Activated T-helper 1 cell treated with Interleukin-2 at 50 U/mL for 16 hours (primary cell): ENCODE results near the gene XK.
"Not testable (repeated sequence)": the region's sequence is repeated elsewhere in the genome, so short reads cannot be mapped to it uniquely, and the experiment has no call there.

ENCODE experiments used
- DNase-seq: peaks from one replicate; pipeline ENCODE4 v3.0.0-alpha.2; 2020; ENCODE audit warnings: low read depth

XK gene

GRCh38 chrX:37755025-37755424 is 69.4 kb downstream of the XK start:
- DNase-seq = no peak

- DNase-seq = no peak
Observed at GRCh38 chrX:37757082-37757481, 71.5 kb downstream of the XK start.

- DNase-seq = no peak
Observed at GRCh38 chrX:37759351-37759750, 73.8 kb downstream of the XK start.

DNA sequence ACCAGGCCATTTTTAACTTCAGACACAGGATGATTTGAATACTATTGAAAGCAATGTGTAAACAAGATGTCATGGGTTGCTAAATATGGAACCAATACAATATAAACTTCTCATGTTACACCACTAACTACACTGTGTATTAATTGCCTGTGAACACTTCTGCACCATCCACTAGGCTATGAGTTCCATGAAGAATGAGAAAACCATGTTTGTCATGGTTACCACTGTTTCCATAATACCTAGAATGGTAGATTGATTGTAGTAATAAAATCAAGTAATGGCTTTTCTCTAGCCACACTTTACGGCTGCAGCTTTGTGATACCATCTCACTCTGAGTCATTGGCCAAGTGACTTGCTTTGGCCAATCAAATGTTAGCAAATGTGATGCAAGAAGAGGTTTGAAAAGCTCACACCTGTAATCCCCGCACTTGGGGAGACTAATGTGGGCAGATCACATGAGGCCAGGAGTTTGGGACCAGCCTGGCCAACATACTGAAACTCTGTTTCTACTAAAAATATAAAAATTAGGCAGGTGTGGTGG is 74.4 kb downstream of the XK start:
- no peak for DNase-seq

- DNase-seq = no peak
Observed at GRCh38 chrX:37763400-37763799, 77.8 kb downstream of the XK start.

DNA sequence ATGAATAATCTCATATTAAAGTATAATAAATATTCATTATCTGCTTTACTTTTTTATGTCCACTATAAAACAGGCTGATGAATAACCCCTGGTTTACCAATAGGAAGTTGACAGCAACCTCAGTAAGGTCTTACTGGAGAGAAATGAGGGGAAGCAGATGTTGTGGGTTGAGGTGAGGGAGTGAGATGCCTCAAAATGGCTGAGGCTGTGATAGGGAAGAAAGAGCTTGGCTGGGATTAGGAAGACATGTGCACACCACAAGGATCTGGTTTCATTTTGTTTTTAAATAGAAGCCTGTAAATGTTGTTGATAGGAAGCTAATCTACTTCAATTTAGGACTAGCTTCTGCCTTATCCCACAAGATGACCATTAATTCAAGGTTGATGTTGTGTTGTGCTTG is 79.9 kb downstream of the XK start:
- DNase-seq = no peak

DNA sequence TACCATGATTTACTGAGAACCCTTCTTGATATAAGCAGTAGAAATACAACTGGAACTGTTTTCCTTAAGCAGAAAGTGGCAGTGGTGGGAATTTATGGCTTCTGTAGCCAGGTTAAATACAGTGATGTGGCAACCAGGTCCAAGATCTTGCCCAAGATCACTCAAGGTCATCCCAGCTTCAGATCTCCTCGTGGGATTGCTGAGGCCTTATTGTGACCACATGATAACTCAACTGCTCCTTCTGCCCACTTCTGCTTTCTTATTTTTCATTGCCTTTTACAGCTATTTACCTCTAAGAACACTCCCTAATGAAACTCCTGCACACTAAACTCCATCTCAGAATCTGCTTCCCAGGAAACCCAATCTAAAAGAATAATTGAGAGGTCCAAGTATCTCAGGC is 81.8 kb downstream of the XK start:
- DNase-seq = no peak

DNA sequence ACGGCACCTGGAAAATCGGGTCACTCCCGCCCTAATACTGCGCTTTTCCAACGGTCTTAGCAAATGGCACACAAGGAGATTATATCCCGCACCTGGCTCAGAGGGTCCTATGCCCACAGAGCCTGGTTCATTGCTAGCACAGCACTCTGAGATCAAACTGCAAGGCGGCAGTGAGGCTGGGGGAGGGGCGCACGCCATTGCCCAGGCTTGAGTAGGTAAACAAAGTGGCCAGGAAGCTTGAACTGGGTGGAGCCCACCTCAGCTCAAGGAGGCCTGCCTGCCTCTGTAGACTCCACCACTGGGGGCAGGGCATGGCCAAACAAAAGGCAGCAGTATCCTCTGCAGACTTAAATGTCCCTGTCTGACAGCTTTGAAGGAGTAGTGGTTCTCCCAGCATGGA is 83.3 kb downstream of the XK start:
- DNase-seq = not testable (repeated sequence)

DNA sequence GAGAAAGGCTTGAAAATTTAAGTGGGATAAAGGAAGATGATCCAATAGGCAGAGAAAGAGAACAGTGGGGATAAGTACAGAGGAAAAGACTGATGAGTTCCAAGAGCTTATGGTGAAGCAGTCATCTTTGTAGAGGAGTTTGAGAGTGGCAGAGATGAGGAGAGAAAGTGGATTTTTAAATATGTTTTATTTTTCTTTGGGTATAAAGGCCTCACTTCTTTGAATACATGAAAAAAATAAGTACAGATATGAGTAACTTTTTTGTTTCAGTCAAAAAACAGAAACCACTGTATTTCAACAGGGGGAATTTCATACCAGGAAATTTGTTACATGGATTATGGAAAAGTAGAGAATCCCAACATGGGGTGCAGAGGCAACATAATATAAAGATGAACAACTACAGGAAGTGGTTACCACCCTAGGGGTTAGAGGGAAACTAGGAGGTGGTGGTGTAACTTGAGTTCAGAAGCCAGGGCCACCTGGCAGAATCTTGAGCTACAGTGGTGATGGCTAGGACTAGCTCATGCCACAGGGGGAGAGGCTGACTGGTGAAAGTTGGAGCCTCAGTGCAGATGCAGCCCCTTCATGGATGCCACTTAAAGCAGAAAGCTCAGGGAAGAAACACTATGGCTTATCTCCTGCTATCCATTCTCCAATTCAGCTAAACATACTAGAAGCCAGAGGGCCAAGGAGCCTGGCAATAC is 90.8 kb downstream of the XK start:
- no peak for DNase-seq

- DNase-seq = no peak
Observed at GRCh38 chrX:37776987-37777325, 91.4 kb downstream of the XK start.

DNA sequence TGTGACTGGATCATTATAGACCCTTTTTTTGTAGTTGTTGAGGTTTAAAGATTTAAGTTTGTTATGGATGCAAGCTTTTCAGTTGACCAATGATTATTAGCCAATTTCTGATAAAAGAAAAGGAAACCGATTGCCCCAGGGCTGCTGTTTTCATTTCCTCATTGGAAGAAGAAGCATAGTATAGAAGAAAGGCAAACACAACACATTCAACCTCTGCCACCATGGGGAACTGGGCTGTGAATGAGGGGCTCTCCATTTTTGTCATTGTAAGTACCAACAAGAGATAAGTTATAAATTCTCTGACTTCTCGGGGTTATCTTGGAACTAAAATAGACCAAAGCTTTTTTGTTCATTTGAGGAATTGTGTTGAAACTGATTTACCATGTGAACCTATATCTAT is 94.3 kb downstream of the XK start, which contains the start of gene CYBB:
Gene CYBB, plus strand, starts transcription at position 203 of the 400 bp plus-strand sequence. Its CDS starts 19 bp downstream, at position 222.
- no peak for DNase-seq

DNA sequence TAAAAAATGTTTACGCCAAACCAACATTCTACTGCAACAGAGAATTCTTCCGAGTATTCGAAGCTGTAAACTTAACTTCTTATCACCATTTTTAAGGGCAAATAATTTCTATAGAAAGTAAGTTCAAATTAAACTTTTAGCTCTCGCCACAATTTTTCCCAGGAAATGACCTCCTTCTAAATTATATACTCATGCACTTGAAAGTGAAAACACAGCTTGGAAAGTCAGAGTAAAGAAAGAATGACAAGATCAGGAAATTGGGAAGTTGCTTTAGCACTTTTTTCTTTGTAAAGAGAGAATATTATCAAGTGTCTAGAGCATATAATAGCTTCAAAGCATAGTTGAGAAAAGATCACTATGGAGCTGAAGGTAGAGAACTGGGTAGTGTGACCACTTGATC is 95.5 kb downstream of the XK start:
- no peak for DNase-seq
